SH-SY5Y (cell line): Measurements from ENCODE around the gene CHRND.

Experiments
- GATA2 ChIP-seq: IDR thresholded peaks from 2 replicates; pipeline ENCODE4 v1.6.1; 2011; ENCODE audit warnings: mild to moderate bottlenecking, low read depth, low read length
- GATA3 ChIP-seq: IDR thresholded peaks from 2 replicates; pipeline ENCODE4 v1.6.1; 2011; ENCODE audit warnings: low read depth, mild to moderate bottlenecking, low read length, moderate library complexity

DNA sequence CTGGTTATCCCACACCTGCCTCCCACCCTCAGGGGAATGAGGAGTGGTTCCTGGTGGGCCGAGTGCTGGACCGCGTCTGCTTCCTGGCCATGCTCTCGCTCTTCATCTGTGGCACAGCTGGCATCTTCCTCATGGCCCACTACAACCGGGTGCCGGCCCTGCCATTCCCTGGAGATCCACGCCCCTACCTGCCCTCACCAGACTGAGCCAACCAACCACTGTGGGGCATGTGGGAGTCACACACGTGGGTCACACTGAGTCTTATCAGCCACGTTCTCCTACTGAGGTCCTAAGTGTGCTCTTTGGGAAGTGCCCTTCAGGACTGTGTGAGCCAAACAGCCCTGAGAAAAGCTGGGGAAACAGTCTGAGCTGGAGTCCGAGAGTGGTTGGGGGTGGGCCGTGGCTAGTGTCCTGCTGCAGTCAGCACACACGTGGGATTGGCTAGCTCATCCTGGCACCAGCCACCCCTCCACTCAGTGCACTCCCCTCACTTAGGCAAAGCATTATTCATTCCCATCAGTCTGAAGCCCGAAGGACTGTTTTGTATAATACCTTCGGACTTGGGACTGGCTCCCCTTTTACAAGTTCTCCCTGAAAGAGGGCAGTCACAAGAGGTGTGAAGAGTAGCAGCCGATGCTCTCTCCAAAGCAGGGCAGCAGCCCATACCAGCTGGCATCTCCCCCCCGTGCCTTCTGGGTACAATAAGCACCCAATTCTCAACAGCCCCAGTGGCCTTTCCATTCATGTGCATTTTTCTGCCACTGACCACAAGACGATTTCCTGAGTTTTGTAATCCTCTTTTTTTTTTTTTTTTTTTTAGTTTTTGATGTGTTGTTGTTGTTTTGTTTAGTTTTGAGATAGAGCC is 19.8 kb downstream of the CHRND start:
- TF ChIP-seq GATA2 (no peak), GATA3 (no peak)
